HG03565 (cell line): Measurements from ENCODE around the gene KLK7.
"Not testable (repeated sequence)": the region's sequence is repeated elsewhere in the genome, so short reads cannot be mapped to it uniquely, and the experiment has no call there.

Experiments used
- ATAC-seq: cut with Tn5 transposase; IDR thresholded peaks from one replicate; pipeline ENCODE4 v1.9.1; 2021; ENCODE audit warnings: mild to moderate bottlenecking, moderate library complexity; ENCODE audit not compliant: unreplicated experiment

KLK7 gene

GRCh38 chr19:50978772-50979390 lies 4.8 kb downstream of the KLK7 start:
- ATAC-seq: no peak

GRCh38 chr19:50977626-50978025 lies 6.1 kb downstream of the KLK7 start:
- ATAC-seq: no peak

GRCh38 chr19:50975766-50976165 lies 8.0 kb downstream of the KLK7 start:
- no peak for ATAC-seq

- ATAC-seq: no peak
These were observed 8.8 kb downstream of the KLK7 start for GRCh38 chr19:50974702-50975556.

DNA sequence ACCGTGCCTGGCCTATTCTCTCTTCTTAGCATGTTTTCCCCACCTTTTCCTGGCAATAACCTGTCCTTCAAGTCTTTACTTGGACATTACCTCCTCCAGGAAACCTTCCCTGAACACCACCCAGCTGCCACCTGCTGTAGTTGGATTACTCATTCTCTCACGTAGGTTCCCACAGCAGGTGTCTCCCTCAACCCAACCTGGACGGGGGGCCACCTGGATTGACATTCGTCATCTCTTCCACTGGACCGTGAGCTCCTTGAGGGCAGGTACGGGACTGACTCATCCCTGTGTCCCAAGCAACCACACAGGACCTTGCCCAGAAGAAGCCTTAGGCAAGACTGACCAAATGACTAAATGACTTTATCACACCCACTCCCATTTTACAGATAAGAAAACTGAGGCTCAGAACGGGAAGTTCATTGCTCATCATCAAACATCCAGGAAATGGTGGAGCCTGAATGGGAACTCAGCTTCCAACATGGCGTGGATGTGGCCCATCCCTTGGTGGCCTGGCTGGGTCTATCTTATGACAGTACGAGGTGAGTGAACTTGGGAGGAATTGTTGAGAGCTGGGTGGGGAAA lies 10.8 kb downstream of the KLK7 start:
- ATAC-seq: no peak

GRCh38 chr19:50969810-50970209 lies 13.9 kb downstream of the KLK7 start:
- not testable (repeated sequence) for ATAC-seq

DNA sequence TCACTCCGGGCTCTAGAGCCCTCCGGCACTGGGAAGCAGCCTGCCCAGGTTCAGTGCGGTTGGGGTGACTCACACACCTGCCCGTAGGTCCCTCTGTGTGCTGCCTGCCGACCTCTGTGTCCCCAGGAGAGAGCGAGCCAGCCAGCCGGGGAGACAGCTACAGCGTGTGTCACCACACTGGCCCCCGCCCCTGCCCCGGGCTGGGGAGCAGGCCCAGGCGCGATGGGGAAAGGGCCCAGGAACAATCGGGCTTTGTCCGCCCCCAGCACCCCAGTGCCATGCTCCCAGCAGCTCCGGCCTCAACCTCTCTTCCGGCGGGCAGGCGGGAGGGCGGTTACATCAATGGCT lies 14.3 kb downstream of the KLK7 start, which contains the start of gene KLK6:
TSS of gene KLK6 (minus strand) at position 179 of the 348 bp plus-strand sequence. CDS start 1,487 bp downstream, outside the sequence.
- ATAC-seq: no peak

- ATAC-seq: no peak
These were observed 14.9 kb downstream of the KLK7 start for GRCh38 chr19:50968716-50969412.

- no peak for ATAC-seq
These were observed 15.6 kb downstream of the KLK7 start for GRCh38 chr19:50967929-50968715.

DNA sequence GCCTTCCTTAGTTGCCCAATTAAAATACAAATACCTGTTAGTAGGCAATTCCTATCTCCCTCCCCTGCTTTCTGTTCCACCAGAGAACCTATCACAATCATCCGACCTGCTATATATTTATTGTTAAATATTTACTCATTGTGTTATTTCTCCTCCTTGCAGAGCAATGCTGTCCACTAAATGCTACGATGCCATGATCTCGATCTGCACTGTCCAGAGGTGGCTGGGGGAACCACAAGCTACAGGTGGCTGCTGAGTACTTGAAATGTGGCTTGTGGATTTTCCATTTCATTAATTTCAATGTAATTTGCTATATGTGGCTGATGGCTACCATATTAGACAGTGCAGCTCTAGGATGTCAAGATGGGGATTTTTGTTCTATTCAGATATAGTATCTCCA lies 19.5 kb downstream of the KLK7 start:
- ATAC-seq: no peak

DNA sequence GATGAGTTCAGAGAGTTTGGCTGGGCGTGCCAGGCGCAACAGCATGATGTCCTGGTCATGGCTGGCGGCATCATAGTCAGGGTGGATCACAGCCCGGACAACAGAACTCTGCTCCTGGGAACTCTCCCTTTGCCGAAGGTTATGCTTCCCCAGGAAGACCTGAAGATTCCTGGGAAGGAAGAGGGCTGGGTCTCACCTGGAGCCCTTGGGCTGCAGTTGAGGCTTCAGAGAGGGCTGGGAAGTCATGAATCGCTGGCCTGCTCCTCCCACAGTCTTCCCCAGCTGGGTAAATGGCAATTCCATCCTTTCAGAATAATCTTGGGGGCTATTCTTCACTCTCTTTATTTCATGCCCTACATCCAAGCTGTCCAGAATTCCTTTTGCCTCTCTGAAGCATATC lies 20.3 kb downstream of the KLK7 start:
- no peak for ATAC-seq

- ATAC-seq: no peak
These were observed 21.5 kb downstream of the KLK7 start for GRCh38 chr19:50962245-50962644.

GRCh38 chr19:50959731-50960500 lies 23.8 kb downstream of the KLK7 start:
- ATAC-seq: no peak

DNA sequence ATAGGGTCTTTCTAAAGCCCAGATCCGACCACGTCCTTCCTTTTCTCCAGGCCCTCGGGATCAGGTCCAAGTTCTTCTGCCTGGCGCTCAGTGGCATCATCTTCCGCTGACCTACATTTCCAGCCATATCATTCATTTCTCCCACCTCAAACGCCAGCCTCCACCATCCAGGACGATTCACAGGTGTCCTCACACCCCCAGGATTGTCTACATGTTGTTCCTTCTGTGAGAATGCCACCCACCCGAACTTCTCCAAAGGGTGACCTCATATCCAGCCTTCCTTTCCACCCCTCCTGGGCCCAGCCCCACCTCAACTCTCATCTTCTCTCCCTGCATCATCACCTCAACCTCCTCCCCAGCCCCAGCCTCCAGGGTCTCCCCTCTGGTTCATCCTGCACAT lies 26.1 kb downstream of the KLK7 start:
- ATAC-seq: no peak

DNA sequence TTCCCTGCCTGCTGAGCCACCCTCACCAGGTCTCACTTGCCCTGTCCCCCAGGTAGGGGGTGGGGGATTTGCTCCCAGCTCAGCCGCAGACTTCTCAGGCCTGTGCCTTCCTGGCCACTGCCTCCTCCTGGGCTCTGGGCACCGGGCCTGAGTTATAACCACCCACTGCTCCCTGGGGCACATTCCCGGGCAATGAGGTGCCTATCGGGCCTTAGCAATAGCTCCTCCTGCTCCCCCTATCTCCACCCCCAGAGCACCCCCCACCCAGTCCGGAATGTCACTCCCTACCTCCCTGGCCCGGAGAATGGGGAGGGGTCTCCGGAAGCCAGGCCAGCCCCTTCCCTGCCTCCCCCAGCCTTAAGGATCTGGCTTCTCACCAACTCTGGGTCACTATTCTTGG lies 30.8 kb downstream of the KLK7 start, which contains the start of gene KLK5:
TSS of gene KLK5 (minus strand) at position 129 of the 400 bp plus-strand sequence. CDS start 381 bp downstream, outside the sequence.
- no peak for ATAC-seq

GRCh38 chr19:50949861-50950260 lies 33.9 kb downstream of the KLK7 start:
- ATAC-seq: no peak

DNA sequence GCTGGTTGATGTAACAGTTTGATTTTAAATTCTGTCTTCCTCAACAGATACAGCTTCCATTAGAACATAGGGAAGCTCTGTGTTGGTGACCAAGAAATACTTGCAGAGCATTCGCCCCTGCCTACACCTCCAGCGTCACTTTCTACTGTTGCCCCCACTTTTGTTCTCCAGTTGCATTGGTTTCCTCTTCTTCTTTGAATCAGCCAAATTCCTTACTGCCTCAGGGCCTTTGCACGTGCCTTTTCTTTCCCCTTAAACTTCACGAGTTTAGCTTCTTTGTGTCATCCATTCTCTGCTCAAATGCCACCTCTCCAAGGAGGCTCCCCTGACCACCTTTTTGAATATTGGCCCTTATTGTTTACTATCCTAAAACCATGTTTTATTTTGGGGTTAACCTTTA lies 36.6 kb downstream of the KLK7 start:
- ATAC-seq: no peak

- no peak for ATAC-seq
These were observed 38.9 kb downstream of the KLK7 start for GRCh38 chr19:50944795-50945194.

- no peak for ATAC-seq
These were observed 40.5 kb downstream of the KLK7 start for GRCh38 chr19:50943074-50943828.
